ENCODE results near the gene TTYH1.
"Not testable (repeated sequence)": the region's sequence is repeated elsewhere in the genome, so short reads cannot be mapped to it uniquely, and the experiment has no call there.

TTYH1 gene

DNA sequence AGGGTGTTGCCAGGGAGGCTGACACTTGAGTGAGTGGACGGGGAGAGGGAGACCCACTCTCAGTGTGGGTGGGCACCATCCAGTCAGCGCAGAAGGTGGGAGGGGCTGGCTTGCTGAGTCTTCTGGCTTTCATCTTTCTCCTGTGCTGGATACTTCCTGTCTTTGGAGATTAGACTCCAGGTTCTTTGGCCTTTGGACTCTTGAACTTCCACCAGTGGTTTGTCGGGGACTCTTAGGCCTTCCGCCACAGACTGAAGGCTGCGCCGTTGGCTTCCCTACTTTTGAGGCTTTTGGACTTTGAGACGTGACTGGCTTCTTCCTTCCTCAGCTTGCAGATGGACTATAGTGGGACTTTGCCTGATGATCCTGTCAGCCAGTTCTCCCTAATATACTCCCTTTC is 29.5 kb downstream of the TTYH1 start:
- TF ChIP-seq, protein P1, sequence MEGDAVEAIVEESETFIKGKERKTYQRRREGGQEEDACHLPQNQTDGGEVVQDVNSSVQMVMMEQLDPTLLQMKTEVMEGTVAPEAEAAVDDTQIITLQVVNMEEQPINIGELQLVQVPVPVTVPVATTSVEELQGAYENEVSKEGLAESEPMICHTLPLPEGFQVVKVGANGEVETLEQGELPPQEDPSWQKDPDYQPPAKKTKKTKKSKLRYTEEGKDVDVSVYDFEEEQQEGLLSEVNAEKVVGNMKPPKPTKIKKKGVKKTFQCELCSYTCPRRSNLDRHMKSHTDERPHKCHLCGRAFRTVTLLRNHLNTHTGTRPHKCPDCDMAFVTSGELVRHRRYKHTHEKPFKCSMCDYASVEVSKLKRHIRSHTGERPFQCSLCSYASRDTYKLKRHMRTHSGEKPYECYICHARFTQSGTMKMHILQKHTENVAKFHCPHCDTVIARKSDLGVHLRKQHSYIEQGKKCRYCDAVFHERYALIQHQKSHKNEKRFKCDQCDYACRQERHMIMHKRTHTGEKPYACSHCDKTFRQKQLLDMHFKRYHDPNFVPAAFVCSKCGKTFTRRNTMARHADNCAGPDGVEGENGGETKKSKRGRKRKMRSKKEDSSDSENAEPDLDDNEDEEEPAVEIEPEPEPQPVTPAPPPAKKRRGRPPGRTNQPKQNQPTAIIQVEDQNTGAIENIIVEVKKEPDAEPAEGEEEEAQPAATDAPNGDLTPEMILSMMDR (IDR thresholded peaks at IDR 0.05), result no peak
- Histone ChIP-seq H3K4me1 (ENCODE audit: control insufficient read depth in 1 of 2, insufficient read depth in 1 of 2, low read depth in 1 of 2, low read length in 1 of 2) (peaks cover 14% of the 10 kb centered on the region in 2 experiments), H3K4me3 (ENCODE audit: low read depth in 1 of 2, low read length in 1 of 2) (no peak overlapping the region), H3K27me3 (no peaks in the 10 kb centered on the region), H3K36me3 (peaks cover 21% of the 10 kb centered on the region), H3K27ac (no peak overlapping the region), H3K9me3 (no peaks in the 10 kb centered on the region)

DNA sequence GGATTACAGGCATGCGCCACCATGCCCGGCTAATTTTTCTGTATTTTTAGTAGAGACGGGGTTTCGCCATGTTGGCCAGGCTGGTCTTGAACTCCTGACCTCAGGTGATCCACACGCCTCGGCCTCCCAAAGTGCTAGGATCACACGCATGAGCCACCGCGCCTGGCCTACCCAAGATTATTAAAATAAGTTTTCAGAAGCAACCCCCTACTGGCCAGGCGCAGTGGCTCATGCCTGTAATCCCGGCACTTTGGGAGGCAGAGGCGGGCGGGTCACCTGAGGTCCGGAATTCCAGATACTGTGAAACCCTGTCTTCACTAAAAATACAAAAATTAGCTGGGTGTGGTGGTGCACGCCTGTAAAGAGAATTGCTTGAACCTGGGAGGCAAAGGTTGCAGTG is 31.1 kb downstream of the TTYH1 start:
- not testable (repeated sequence) for H3K27ac ChIP-seq; H3K9me3 ChIP-seq; H3K4me3 ChIP-seq (ENCODE audit: low read depth in 1 of 2, low read length in 1 of 2); H3K27me3 ChIP-seq
- H3K36me3 ChIP-seq, result peaks cover 21% of the 10 kb centered on the region
- peaks cover 30 to 31% of the 10 kb centered on the region in 2 experiments for H3K4me1 ChIP-seq (ENCODE audit: control insufficient read depth in 1 of 2, insufficient read depth in 1 of 2, low read depth in 1 of 2, low read length in 1 of 2)

DNA sequence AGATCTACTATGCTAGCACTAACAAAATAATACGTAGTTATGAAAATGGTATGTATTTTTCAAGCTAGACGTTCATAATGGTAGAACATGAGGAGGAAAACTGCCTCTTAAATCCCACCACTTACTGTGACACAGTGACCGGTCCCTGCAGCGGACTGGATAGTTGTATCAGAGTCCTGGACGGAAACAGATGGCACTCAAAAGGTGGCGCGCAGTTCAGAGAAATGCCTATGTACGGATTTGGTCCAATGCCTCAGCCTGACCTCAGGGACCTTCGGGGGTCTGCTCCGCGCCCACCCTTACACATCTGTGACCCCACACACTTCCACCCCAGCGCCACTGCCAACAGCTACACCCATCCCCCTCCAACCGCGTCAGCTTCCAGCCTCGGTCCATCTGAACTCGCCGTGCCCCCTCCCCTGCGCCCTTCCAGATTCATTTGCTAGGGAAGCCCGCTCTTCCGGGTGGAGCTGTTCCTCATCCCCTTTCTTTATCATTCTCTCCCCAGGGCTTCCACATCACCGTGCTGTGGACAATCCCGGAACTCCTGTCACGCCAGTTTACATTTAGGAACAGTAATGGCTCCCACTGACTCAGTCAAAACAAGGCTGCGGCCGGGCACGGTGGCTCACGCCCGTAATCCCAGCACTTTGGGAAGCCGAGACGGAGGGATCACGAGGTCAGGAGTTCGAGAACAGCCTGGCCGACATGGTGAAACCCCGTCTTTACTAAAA is 32.9 kb downstream of the TTYH1 start:
- peak overlapping the region; percentile 66 to 91 for H3K4me3 ChIP-seq (ENCODE audit: low read depth in 1 of 2, low read length in 1 of 2)
- no peaks in the 10 kb centered on the region for H3K27me3 ChIP-seq
- H3K9me3 ChIP-seq, result no peaks in the 10 kb centered on the region
- TF ChIP-seq, protein P1 (IDR thresholded peaks at IDR 0.05), result no peak
- peak overlapping the region; percentile 97 for H3K27ac ChIP-seq
- H3K36me3 ChIP-seq, result peaks cover 35% of the 10 kb centered on the region
- H3K4me1 ChIP-seq (ENCODE audit: control insufficient read depth in 1 of 2, insufficient read depth in 1 of 2, low read depth in 1 of 2, low read length in 1 of 2), result peaks cover 31 to 33% of the 10 kb centered on the region in 2 experiments

DNA sequence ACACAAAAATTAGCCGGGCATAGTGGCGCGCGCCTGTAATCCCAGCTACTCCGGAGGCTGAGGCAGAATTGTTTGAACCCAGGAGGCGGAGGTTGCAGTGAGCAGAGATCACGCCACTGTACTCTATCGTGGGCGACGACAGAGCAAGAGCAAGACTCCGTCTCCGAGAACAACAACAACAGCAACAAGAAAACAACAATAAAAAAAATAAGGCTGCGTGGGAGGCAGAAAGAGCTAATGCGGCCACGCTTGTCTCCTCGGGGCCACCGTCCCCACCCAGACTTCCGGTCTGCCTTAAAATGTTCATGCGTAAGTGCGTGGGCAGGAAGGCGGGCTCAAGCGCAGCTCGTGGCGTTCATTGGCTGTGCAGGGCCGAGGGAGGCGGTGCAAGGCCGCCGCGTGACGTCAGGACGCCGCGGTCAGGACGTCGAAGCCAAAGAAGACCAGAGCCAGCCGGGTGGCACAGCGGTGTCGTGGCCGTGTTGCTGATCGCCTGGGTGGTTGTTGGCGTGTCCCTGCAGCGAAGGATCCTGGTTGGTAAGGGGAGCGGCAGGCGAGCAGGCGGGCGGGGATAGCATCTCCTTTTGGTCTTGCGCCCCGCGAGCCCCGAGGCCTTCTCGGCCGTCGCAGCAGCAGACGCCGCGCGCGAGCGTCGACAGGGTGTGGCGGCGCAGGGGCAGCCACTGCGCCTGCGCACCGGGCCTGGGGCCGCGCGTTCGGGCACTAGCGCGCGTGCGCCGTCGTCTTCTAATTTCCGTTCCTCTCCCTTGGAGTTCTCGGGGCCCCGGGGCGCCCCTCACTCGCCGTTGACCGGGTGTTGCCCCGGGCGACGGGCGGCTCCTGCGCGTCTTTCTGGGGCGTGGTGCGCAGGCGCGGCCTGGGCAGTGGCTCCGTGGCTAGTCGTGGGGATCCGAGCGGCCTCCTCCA is 33.8 kb downstream of the TTYH1 start, which contains the start of gene LENG8:
Gene LENG8 (plus strand): TSS at position 426 of the 927 bp plus-strand sequence. CDS start 2,146 bp downstream, outside the sequence.
- Histone ChIP-seq H3K4me3 (ENCODE audit: low read depth in 1 of 2, low read length in 1 of 2) (peak within 1 kb of the TSS; percentile 66 to 91), H3K4me1 (ENCODE audit: control insufficient read depth in 1 of 2, insufficient read depth in 1 of 2, low read depth in 1 of 2, low read length in 1 of 2) (peaks cover 31 to 33% of the 10 kb centered on the region in 2 experiments), H3K9me3 (no peaks in the 10 kb centered on the region), H3K27ac (peak within 1 kb of the TSS; percentile 97), H3K27me3 (no peaks in the 10 kb centered on the region), H3K36me3 (peaks cover 43% of the 10 kb centered on the region)
- TF ChIP-seq, protein P1 (IDR thresholded peaks at IDR 0.05), result peak; percentile 30

DNA sequence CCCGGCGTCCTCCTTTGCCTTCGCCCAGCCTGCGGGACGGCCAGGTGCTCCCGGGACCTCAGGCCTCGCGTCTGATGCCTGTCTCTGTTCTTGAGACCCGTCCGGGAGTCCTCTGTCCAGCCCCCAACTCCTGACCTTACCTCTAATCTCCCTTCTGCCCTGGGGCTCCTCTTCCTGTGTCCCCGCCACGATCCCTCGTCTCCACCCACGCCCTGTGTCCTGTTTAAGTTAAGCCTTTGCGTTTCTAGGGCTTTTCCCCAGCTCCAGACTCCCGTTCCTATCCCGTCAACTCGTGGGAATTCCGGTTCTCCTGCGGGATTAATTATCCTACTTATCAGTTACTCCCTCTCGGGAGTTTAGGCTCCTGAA is 34.4 kb downstream of the TTYH1 start:
- TF ChIP-seq, protein P1 (IDR thresholded peaks at IDR 0.05), result no peak
- Histone ChIP-seq H3K4me3 (ENCODE audit: low read depth in 1 of 2, low read length in 1 of 2) (peak overlapping the region; percentile 66 to 91), H3K27ac (peak overlapping the region; percentile 97), H3K9me3 (no peaks in the 10 kb centered on the region), H3K27me3 (no peaks in the 10 kb centered on the region), H3K4me1 (ENCODE audit: control insufficient read depth in 1 of 2, insufficient read depth in 1 of 2, low read depth in 1 of 2, low read length in 1 of 2) (peaks cover 31 to 33% of the 10 kb centered on the region in 2 experiments), H3K36me3 (peaks cover 48% of the 10 kb centered on the region)

All from neutrophil (primary cell).